Ureter (tissue), 1 donor: ENCODE measurements around the gene CLEC18C. TPM values are rescaled to one million over a fixed set of nuclear protein-coding genes. Genes with fewer than 3 reads are reported as not detected.
A peak's percentile ranks its signal among the peaks of the same experiment; 100 is the strongest.
"Not testable (repeated sequence)": the region's sequence is repeated elsewhere in the genome, so short reads cannot be mapped to it uniquely, and the experiment has no call there.

Experiments
- DNase-seq: peaks from one replicate; pipeline ENCODE4 v3.0.0-alpha.2; 2020; ENCODE audit warnings: low spot score
- total RNA-seq: library from RNA; stranded (reverse); gene quantifications from one replicate; pipeline ENCODE4 v1.2.4, GENCODE V29; 2023
- donor health status: DM: yes; HTN: yes; CAD: no.

CLEC18C gene
- total RNA-seq, 1 donor from 2014 or later: 0.96 TPM

- peak; percentile 40 for DNase-seq
Measured at GRCh38 chr16:70159355-70160348, 13.9 kb upstream of the CLEC18C start.

DNA sequence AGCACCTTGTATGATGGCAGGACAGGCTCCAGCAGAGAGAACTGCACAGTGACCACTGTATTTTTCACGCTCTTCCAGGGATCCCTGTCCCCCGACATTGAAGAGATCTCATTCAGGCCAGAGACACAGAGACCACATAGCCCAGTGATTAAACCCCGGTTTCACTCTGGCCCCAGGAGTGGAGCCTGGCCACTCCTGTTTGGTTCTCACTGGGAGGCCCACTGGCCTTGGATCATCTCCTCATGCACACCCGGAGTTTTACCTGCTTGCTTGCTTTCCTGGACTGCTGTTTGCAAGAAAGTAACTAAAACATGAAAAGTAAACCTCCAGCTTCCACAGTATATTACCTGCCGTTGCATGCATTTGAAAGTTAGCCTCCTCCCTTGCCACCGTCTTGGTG, 13.2 kb upstream of the CLEC18C start:
- DNase-seq: peak; percentile 39

DNA sequence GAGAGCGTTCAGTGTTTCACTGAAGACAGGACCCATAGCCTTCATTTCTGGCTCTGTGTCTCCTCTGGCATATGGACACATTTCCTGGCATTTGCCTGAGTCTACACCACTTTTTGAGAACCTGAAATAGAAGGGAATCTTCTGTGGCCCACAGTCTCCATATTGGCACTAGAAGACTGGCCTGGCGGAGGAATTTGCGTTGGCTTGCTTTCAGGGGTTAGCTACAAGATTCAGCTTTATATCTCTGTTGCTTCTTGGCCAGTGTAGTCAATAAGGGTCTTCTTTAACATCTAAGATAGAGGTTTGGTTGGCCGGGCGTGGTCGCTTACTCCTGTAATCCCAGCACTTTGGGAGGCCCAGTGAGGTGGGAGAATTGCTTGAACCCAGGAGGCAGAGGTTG, 12.8 kb upstream of the CLEC18C start:
- DNase-seq: peak; percentile 36

- peak; percentile 42 for DNase-seq
Measured at GRCh38 chr16:70161350-70161749, 12.2 kb upstream of the CLEC18C start.

DNA sequence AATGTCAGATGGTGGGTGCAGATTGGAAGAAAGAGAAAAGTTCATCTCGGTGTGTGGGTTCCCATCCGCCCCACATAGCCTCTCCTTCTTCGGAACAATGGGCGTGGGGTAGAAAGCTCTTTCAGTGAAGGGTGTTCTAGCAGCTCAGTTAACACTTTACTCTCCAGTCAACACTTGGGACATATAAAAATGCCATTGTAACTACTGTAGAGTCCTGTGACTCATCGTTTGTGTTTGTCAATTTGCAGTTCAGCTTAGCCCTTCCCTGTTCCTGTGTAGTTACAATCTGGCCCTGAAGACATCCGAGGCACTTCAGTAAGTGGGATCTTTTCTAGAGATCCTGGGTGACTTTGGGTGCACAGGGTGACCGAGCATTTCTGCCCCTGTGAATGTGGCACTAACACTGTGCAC, 11.5 kb upstream of the CLEC18C start:
- DNase-seq: no peak

- DNase-seq: no peak
Measured at GRCh38 chr16:70163596-70163995, 10.0 kb upstream of the CLEC18C start.

GRCh38 chr16:70166688-70167087, 6.9 kb upstream of the CLEC18C start:
- not testable (repeated sequence) for DNase-seq

DNA sequence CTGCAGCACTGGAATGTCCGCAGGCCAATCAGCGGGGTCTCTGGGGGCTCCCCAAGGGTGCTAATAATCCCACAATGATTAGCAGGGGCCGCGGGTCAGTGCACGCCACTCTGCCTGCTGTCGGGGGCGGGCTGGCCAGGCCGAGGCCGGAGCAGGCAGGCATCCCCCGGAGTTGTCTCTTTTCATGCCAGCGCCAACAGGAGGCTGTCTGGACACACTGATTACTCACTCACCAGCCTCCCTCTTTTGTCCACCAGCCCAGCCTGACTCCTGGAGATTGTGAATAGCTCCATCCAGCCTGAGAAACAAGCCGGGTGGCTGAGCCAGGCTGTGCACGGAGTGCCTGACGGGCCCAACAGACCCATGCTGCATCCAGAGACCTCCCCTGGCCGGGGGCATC, 329 bp downstream of the CLEC18C start:
- not testable (repeated sequence) for DNase-seq

- DNase-seq: not testable (repeated sequence)
Measured at GRCh38 chr16:70174387-70174932, 873 bp downstream of the CLEC18C start.

DNA sequence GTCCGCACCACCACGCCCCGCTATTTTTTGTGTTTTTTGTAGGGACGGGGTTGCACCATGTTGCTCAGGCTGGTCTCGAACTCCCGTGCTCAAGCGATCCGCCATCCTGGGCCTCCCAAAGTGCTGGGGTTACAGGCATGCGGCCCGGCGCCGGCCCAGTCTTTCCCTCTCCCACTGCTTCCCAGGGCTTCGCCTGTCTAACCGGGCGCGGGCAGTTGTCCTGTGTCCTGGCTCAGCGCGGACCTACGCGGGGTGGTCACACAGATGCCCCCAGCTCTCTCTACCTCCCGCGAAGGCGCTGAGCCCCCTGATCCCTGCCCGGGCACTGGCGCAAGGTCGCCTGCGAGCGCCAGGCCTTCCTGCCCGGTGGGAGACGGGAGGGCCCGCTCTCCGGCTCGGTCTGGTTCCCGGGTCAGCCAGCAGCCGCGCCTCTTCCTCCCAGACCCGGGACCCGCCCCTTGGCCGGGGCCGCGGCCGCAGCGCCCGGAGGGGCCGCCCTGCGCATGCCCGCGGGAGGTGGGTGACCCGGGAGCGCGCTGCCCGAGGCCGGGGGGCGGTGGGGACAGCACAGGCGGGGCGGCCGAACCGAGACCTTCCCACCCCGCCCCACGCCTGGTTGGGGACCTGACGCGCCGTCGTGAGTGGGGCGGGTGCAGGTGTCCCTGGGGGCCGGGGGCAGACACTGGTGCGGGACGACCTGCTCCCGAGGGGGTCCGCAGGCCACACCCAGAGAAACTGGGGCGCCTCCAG, 14.4 kb downstream of the CLEC18C start:
- not testable (repeated sequence) for DNase-seq

DNA sequence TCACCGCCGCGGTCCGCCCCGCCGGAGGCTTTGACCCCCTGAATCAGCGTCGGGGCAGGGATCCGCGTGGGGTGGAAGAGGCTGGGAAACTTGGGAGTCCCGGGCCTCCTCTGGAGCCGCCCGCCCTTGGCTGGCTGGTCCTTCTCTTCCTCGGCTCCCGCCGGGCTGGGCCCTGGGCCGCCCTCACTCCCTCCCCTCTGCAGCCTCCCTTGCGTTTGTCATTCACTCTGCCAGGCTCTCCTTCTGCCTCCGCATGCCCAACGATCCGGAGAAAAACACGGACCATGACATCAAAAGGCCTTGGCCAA, 15.0 kb downstream of the CLEC18C start:
- DNase-seq: not testable (repeated sequence)

GRCh38 chr16:70190574-70190973, 17.0 kb downstream of the CLEC18C start:
- not testable (repeated sequence) for DNase-seq

DNA sequence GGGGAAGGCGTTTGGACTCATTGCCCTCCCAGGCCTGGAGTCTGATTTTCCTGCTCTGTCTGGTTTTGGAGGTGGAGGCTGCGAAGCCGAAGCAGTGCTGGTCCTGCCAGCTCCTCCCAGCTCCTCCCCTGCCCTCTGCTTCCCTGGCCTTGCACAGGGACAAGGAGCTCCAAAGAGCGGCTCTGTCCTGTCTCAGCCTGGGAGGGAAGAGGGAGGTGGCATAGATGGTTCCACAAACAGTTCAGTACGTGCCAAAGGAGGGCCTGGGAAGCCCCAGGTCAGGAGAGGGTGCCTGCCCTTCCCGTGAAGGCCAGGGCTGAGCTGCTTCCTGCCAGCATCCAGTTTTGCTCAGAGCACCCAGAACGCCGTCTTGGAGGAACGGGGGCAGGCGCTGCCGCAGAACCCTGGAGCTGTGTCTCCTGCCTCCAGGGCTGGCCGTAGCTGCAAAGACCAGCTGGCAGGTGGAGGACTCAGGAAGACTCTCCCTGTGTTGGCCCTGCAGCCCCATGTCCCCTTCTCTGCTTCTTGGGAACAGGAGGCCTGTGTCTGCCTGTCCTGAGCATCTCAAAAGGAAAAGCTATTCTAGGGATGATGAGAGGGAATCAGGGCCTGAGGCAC, 23.2 kb downstream of the CLEC18C start:
- not testable (repeated sequence) for DNase-seq

DNA sequence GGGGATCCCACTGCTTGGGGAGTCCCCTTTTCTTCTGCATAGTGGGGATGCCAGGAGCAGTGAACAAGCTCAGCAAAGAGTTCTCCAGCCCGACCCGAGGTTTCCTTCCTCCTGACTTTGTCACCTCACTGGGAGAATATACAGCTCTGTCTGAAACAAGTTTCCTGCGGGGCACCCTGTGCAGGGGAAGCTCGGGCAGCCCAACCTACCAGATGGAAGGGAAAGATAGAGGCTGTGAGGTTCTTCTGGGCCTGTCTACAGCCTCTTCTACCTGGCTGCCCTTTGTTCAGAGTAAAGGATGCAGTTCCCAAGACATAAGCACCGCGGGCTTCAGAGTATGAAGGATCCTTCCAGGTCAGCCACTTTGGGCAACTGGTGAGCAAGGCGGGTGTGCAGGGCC, 24.0 kb downstream of the CLEC18C start:
- not testable (repeated sequence) for DNase-seq

GRCh38 chr16:70198230-70198629, 24.6 kb downstream of the CLEC18C start:
- not testable (repeated sequence) for DNase-seq

DNA sequence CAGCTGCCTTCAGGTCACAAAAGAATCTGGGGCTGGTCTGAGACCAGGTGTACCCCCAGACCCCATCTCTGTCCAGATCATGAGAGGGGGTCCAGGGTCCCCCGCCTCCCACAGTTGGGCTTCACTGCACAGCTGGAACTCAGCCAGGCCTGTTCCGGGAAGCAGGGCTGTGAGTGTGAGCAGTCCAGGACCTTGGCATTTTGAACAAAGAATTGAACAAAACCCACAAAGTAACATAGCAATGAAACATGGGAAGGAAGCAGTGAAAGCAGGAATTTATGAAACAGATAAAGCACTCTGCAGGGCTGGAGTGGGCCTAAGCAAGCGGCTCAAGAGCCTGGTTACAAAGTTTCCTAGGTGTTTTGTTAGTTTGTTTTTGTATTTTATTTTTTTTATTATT, 25.1 kb downstream of the CLEC18C start:
- not testable (repeated sequence) for DNase-seq

DNA sequence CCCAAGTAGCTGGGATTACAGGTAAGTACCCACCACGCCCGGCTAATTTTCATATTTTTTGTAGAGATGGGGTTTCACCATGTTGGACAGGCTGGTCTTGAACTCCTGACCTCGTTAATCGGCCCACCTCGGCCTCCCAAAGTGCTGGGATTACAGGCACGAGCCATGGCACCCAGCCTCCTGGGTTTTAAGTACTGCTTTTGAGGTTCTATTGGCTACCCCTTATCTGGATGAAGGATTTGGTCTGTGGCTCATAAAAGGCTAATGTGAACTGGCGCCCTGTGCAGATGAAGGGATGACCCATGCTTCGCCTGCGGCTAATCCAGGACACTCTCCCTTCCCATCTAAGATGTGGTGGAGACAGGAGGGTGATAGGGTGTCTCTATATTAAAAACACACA, 25.6 kb downstream of the CLEC18C start:
- DNase-seq: not testable (repeated sequence)

DNA sequence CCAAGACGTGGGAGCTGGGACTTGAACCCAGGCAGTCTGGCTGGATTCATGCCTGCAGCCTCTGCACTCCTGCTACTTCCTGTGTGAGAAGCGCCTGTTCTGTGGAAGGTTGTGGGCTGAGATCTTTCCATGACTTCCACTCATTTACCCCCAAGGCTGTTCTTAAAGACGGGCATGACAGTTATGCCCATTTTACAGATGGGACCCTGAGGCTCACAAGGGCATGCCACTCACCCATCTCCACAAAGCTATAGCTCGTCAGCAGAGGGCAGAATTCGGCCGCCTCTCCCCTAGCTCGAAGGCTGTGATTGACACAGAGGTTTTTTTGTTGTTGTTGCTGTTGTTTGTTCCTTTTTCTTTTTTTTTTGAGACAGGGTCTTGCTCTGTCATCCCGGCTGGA, 26.5 kb downstream of the CLEC18C start:
- DNase-seq: not testable (repeated sequence)

GRCh38 chr16:70203508-70203907, 29.9 kb downstream of the CLEC18C start:
- not testable (repeated sequence) for DNase-seq

DNA sequence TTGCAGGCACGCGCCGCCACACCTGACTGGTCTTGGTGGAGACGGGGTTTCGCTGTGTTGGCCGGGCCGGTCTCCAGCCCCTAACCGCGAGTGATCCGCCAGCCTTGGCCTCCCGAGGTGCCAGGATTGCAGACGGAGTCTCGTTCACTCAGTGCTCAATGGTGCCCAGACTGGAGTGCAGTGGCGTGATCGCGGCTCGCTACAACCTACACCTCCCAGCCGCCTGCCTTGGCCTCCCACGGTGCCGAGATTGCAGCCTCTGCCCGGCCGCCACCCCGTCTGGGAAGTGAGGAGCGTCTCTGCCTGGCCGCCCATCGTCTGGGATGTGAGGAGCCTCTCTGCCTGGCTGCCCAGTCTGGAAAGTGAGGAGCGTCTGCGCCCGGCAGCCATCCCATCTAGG, 30.4 kb downstream of the CLEC18C start:
- DNase-seq: not testable (repeated sequence)

GRCh38 chr16:70204668-70205405, 31.2 kb downstream of the CLEC18C start:
- not testable (repeated sequence) for DNase-seq
